WTC11 (cell line): ENCODE measurements around the gene FMNL3.

Experiments
- CTCF ChIP-seq: fragments of 200-600 bp; IDR thresholded peaks from 2 replicates; pipeline ENCODE4 v1.8.0; 2022; ENCODE audit warnings: antibody characterized with exemption
- SMAD3 ChIP-seq: sonication (generic); formaldehyde crosslinking; IDR thresholded peaks from 2 replicates; pipeline ENCODE4 v1.8.0; 2022; ENCODE audit warnings: missing genetic modification reagents, mild to moderate bottlenecking, borderline replicate concordance

GRCh38 chr12:49604856-49605255 is 102.3 kb downstream of the FMNL3 start:
- no peak for TF ChIP-seq SMAD3 (CRISPR knock-in tag)
- TF ChIP-seq CTCF, result no peak
